GM19455 (cell line): ENCODE results near the gene CHST13.

Experiments
- ATAC-seq: cut with Tn5 transposase; IDR thresholded peaks from one replicate; pipeline ENCODE4 v1.9.1; 2021; ENCODE audit not compliant: unreplicated experiment

The CHST13 gene

GRCh38 chr3:126523745-126524428 is at the start of gene CHST13:
Gene CHST13, plus strand, starts transcription at chr3:126524155. Its CDS starts 178 bp downstream, at chr3:126524333.
- no peak for ATAC-seq

DNA sequence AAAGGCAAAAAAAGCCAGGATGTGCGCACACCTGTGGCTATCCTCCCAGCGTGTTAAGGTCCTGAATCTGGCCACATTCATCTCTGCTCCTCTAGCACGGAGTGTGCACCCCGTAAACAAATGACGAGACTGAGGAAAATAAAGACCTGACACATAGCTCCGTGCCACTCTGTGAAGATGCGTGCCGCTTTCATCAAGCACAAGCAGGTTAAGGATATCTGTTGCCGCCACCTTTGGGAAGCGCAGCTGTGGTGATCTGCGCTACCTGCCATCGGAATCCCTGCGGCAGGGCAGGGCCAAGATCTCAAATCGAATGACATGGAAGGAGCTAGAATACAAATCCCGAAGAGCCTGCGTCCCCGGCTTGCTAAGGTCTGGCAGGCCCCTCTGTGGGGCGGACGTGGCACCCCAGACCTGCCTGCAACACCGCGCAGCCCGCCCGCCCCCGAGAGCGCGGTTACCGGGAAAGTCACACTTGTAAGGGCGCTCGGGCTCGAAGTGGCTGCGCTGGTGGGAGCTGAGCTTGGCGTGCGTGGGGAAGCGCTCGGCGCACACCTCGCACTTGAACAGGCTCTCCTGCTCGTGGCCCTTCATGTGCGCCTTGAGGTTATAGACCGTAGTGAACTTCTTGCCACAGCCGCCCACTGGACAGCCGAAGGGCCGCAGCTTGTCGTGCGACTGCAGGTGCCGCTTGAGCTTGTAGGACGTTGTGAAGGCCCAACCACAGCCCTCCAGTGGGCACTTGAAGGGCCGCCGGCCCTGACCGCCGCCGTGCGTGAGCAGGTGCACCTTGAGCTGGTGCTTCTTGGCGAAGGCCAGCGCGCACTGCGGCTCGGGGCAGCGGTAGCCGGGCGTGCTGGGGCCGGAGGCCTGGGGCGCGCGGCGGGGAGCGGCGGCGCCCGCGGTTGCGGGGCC is 49.2 kb upstream of the CHST13 start:
- ATAC-seq = peak; percentile 30

GRCh38 chr3:126475413-126476114 is 48.4 kb upstream of the CHST13 start, which contains the start of gene ZXDC:
Gene ZXDC, minus strand, starts transcription at chr3:126475891. Its CDS starts 26 bp downstream, at chr3:126475865.
- peak; percentile 77 for ATAC-seq

- ATAC-seq = peak; percentile 23
Measured at GRCh38 chr3:126476166-126477060, 47.5 kb upstream of the CHST13 start.

GRCh38 chr3:126477061-126477380 is 46.9 kb upstream of the CHST13 start:
- no peak for ATAC-seq

DNA sequence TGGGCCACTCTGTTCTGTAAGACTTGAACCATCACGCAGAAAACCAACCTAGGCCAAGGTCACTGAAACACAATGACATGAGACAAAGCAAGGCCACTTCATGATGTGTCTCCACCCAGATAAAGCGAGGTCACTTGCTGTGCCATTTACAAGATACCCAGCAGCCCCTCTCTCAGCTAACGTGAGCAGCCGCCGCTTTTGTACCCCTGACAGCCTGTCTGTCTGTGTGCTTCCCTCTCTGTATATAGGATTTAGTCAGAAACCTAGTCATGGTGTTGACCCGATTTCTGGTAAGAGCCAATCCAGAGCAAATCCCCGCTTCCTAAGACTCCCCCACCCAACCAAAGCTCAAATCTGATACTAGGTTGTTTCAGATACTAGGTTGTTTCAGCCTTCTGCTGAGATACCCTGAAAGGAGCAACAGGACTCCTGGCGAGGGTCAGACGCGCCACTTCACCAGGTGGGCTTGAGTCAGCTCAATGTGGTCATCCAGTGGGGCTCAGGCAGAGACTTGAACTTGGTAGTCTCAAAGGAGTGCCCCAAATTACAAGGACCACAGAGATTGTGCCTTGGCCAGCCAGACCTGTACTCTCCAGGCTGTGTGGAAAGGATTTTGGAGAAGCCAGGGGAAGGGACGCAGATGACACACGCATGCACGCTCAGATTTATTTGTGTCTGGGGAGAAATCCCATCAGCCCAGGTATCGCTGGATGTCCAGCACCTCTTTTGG is 45.2 kb upstream of the CHST13 start:
- ATAC-seq = no peak

DNA sequence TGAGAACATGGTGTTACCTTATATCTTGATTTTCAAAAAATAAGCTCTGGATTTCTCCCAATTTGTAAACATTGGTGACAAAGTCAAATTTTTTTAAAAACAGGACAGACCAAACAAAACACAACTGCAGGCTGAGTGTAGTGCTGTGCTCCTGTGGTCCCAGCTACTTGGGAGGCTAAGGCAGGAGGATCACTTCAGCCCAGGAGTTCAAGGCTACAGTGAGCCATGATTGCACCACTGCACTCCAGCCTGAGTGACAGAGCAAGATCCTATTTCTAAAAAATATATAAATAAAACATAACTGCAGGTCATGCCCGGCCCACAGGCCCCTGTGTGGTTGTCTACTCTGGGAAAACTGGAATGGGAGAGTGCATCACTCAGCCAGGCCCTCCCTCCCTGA is 44.3 kb upstream of the CHST13 start:
- ATAC-seq = no peak

DNA sequence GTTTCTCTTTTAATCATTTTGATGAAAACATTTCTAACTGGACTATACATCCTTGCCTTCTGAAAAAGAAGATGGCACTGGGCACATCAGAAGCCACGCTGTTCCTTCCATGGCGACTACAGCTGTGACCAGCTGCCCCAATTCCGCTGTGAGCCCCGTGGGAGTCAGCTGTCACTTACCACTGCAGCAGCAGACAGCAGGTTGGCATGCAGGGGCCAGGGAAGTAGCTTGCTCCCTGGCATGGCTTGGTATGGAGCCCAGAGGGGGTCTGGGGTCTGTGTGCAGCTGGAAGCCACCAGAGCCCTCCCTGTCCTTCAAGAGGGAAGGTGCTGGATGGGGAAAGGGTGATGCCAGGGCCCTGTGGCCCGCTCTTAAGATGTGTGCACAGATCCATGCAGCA is 43.7 kb upstream of the CHST13 start:
- ATAC-seq = no peak

- ATAC-seq = no peak
Measured at GRCh38 chr3:126480861-126481260, 43.1 kb upstream of the CHST13 start.

DNA sequence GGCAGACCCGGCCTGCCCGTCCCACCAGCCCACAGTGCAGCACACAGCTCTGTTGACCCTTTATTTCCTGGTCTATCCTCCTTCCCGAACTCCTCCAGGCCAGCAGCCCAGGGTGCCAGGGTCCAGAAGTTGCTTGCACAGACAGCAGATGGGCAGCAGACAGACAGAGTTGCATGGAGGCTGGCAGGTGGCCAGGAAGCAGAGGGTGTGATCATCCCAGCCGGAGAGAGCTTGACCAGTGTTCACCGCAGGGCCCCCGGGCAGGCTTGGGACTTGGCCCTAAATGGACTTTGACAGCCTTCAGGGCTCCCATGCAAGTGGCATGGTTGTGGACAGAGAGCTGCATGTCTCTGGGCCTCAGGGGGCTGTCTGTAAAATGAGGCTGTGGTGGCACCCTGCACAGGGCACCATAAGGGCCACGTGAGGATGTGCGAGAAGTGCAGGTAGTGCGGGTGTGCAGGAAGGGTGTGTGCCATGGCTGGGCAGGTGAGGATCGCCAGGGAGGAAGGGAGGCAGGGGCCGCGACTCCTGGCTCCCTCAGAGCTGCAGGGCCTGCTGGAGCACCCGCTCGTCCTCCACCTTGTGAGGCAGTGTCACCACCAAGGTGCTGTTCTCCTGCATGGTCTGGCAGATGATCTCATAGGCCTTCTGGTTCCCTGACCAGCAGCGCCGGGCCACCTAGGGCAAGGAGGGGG is 42.0 kb upstream of the CHST13 start:
- no peak for ATAC-seq

DNA sequence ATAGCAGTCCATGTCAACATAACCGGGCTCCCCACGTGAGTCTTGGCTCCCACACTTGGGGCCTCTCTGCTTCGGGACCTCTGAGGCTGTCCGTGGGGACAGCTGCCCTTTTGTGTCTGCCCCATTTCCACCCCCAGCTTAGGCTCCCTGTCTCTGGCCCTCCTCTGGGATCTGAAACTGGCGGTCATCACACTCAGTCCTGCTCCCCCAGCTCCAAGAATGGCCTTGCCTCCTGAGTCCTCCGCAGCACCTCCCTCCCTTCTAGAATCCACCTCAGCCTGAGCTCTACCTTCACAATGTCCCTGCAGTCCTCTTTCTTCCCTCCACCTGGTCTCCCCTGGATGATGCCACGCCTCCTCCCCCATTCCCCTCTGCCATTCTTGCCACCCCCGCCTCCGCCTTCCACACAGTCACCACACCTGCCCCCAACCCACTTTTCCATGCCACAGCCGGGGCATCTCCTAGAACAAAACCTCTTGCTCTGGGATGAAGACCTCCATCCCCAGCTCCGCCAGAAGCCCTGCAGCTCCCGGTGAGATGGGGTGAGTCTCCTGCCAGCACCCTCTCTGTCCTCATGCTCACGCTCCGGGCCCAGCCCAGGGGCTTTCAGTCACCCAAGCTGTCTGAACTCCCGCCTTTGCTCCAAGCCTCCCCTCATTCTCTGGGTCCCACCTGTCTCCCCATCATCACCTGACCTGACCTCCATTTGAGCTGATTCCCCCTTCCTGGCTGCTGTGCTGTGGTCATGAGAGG is 41.3 kb upstream of the CHST13 start:
- no peak for ATAC-seq

DNA sequence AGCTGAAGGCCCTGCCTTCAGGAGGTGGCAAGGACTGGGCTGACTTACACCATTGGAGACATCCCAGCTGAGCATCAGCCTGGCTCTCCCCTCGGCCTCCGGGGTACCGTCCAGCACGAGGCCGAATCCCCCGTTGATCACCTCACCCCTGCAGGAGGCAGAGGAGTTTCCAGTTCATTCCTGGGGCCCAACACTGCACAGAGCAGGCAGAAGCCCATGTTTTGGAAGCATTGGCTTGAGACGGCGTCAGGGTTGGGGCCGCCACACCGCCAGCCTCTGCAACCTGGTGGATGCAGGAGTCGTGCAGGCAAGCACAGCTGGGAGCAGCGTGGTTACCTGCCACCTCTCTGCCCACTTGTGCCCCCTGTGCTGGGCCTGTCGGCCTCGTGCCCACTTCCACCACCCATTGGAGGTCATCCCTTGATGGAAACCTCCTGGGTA is 40.6 kb upstream of the CHST13 start:
- ATAC-seq = no peak

DNA sequence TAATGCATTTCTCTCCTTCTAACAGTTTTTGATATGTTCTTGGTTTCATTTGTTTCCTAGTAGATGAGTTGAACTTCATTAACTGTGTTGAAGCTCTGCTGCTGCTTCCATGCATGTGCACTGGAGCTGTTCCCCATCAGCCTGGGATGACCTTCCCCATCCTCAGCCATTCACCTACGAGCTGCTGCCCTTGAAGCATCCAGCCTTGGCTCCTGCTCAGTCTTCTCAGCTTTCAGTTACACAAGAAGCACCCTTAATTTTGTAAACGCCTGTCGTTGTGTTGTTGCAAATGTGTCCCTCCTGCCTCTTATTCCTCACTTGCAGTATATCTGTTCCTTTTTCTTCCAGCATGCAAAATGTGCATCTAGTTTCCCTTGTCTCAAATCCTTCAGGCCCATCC is 39.8 kb upstream of the CHST13 start:
- no peak for ATAC-seq

DNA sequence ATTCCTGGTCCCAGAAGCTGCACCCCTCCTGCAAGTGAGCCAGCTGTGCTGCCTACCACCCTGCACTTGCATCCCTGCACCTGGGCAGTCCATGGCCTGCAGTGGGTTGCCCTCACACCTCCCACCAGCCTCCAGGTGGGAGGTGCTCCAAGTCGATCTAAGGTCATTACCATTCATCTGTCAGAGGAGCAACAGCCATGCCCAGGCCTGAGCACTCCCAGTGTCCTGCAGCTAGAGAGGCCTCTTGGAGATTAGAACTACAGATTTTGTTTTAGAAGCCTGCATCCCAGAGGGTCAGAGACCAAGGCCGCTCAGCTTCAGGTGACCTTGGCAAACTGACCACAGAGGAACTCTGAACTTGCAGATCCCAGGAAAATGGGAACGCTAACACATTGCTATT is 39.3 kb upstream of the CHST13 start:
- ATAC-seq = no peak

GRCh38 chr3:126485176-126485897 is 38.6 kb upstream of the CHST13 start:
- ATAC-seq = no peak

DNA sequence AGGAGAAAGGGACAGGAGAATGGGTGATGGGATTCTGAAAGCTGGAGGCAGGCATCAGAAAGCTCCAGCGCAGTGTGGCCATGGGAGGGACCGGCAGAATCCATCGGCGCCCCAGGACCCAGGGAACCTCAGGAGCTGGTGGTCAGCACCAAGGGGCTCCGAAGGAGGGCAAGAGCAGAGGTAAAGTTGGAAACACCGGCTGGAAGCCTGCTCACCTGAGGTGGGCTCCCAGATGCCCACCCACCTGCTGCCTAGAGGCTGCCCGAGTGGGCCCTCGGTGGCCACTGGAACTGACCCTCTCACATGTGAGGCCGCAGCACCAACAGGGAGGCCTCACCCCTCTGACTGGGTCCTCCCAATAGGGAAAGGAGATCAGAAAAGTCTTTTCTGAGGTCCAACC is 38.0 kb upstream of the CHST13 start:
- ATAC-seq = no peak

- ATAC-seq = no peak
Measured at GRCh38 chr3:126486360-126486847, 37.6 kb upstream of the CHST13 start.
